A549 (cell line): ENCODE measurements around the gene SYT2. TPM values are rescaled to one million over a fixed set of nuclear protein-coding genes. Genes with fewer than 3 reads are reported as not detected.

Source experiments
- ATAC-seq, 2 experiments: fragments of 200-7000 bp in 1 of 2; fragments of >200 bp in 1 of 2; cut with Nextera tagmentation in 1 of 2; cut with Tn5 transposase in 1 of 2; 3 replicates each; pipeline versions ENCODE4 v1.8.0 to v1.9.1; 2018 to 2020; ENCODE audit warnings: mild to moderate bottlenecking in 1 of 2, moderate library complexity in 1 of 2
- CTCF ChIA-PET: fragments of 300-600 bp; sonication (Branson Sonifier 250); formaldehyde crosslinking; extraction: SDS; loops from one replicate; lab custom pipeline; 2021; ENCODE audit warnings: antibody characterized with exemption, inconsistent platforms; lab: Yijun Ruan, JAX
- POLR2A ChIA-PET: fragments of 350-600 bp; formaldehyde crosslinking; extraction: SDS; loops from one replicate; lab custom pipeline; 2021; ENCODE audit warnings: antibody characterized with exemption, inconsistent platforms; lab: Yijun Ruan, JAX
- DNase-seq, 2 experiments: peaks; one replicate each; pipeline versions ENCODE4 v3.0.0 to v3.0.0-alpha.2; 2011 to 2016; ENCODE audit warnings: low read depth in 1 of 2, low spot score in 1 of 2
- FAIRE-seq: peaks from 2 replicates; lab custom pipeline; 2011; peaks lifted over from hg19 to GRCh38; lab: Jason Lieb, UNC
- H3K27ac ChIP-seq, 2 experiments: fragments of >200 bp; sonication (Bioruptor Twin); formaldehyde crosslinking; 3 replicates each; pipeline ENCODE4 v1.5.1; 2016 to 2017
- H3K4me1 ChIP-seq: fragments of >200 bp; sonication (Bioruptor Twin); formaldehyde crosslinking; 3 replicates; pipeline ENCODE4 v1.6.1; 2016
- H3K4me2 ChIP-seq: fragments of >200 bp; sonication (Bioruptor Twin); formaldehyde crosslinking; 3 replicates; pipeline ENCODE4 v1.6.1; 2016
- H3K4me3 ChIP-seq: fragments of >200 bp; sonication (Bioruptor Twin); formaldehyde crosslinking; 3 replicates; pipeline ENCODE4 v1.5.1; 2016
- H3K9me3 ChIP-seq: fragments of >200 bp; sonication (Bioruptor Twin); formaldehyde crosslinking; 3 replicates; pipeline ENCODE4 v1.6.1; 2016
- CHD4 ChIP-seq: fragments of 200-600 bp; sonication (generic); IDR thresholded peaks from 2 replicates; pipeline ENCODE4 v1.6.1; 2016; ENCODE audit warnings: antibody characterized with exemption, mild to moderate bottlenecking, borderline replicate concordance
- CTCF ChIP-seq: fragments of >200 bp; sonication (Bioruptor Twin); formaldehyde crosslinking; IDR thresholded peaks from 3 replicates; pipeline ENCODE4 v1.5.1; 2016
- EHF ChIP-seq: fragments of 250-450 bp; sonication (Bioruptor Pico); IDR thresholded peaks from 2 replicates; pipeline ENCODE4 v1.5.0; 2020; ENCODE audit warnings: mild to moderate bottlenecking
- ELK1 ChIP-seq: fragments of 150-350 bp; IDR thresholded peaks from 2 replicates; pipeline ENCODE4 v1.6.1; 2014; ENCODE audit warnings: low read depth, mild to moderate bottlenecking, low read length
- EP300 ChIP-seq, 2 experiments: fragments of >200 bp; sonication (Bioruptor Twin); formaldehyde crosslinking; IDR thresholded peaks; 2 replicates in 1 of 2; 3 replicates in 1 of 2; pipeline ENCODE4 v1.6.1; 2016 to 2017
- FOSB ChIP-seq: fragments of 250-450 bp; sonication (Bioruptor Pico); IDR thresholded peaks from 2 replicates; pipeline ENCODE4 v1.5.0; 2020; ENCODE audit warnings: mild to moderate bottlenecking, moderate library complexity
- FOSL2 ChIP-seq, 2 experiments: fragments of 450-650 bp in 1 of 2; fragments of >200 bp in 1 of 2; sonication (Bioruptor Twin) in 1 of 2; formaldehyde crosslinking; IDR thresholded peaks; 2 replicates each; pipeline versions ENCODE4 v1.5.0 to v1.6.1; 2016 to 2020; ENCODE audit warnings: mild to moderate bottlenecking in 1 of 2, moderate library complexity in 1 of 2
- FOXS1 ChIP-seq: fragments of 250-450 bp; sonication (Bioruptor Pico); IDR thresholded peaks from 2 replicates; pipeline ENCODE4 v1.5.0; 2020; ENCODE audit warnings: mild to moderate bottlenecking, moderate library complexity
- GATA3 ChIP-seq: IDR thresholded peaks from 2 replicates; pipeline ENCODE4 v1.6.1; 2012; ENCODE audit warnings: borderline replicate concordance
- HEYL ChIP-seq: fragments of 250-450 bp; sonication (Bioruptor Pico); IDR thresholded peaks from 2 replicates; pipeline ENCODE4 v1.8.0; 2021; ENCODE audit warnings: mild to moderate bottlenecking, moderate library complexity
- JUNB ChIP-seq: fragments of >200 bp; sonication (Bioruptor Twin); formaldehyde crosslinking; IDR thresholded peaks from 2 replicates; pipeline ENCODE4 v1.6.1; 2016
- KDM1A ChIP-seq: fragments of 200-600 bp; sonication (generic); IDR thresholded peaks from 2 replicates; pipeline ENCODE4 v1.6.1; 2016; ENCODE audit warnings: low read depth, mild to moderate bottlenecking
- MAX ChIP-seq: IDR thresholded peaks from 2 replicates; pipeline ENCODE4 v1.6.1; 2012
- MYC ChIP-seq: IDR thresholded peaks from 2 replicates; pipeline ENCODE4 v1.6.1; 2012; ENCODE audit warnings: mild to moderate bottlenecking, inconsistent platforms, low read length, improper control_type of control experiment, borderline replicate concordance
- NFE2L2 ChIP-seq: fragments of 150-350 bp; conservative IDR thresholded peaks from 2 replicates; pipeline ENCODE4 v1.6.1; 2014; ENCODE audit warnings: low read length
- POLR2AphosphoS2 ChIP-seq: conservative IDR thresholded peaks from 2 replicates; pipeline ENCODE4 v1.6.1; 2012; ENCODE audit warnings: low read length, improper control_type of control experiment, inconsistent platforms
- RAD21 ChIP-seq, 2 experiments: fragments of >200 bp in 1 of 2; sonication (Bioruptor Twin) in 1 of 2; formaldehyde crosslinking in 1 of 2; IDR thresholded peaks in 1 of 2; conservative IDR thresholded peaks in 1 of 2; 2 replicates in 1 of 2; 3 replicates in 1 of 2; pipeline ENCODE4 v1.6.1; 2012 to 2018; ENCODE audit warnings: inconsistent platforms in 1 of 2
- RARB ChIP-seq: fragments of 250-450 bp; sonication (Bioruptor Pico); IDR thresholded peaks from 2 replicates; pipeline ENCODE4 v1.8.0; 2021; ENCODE audit warnings: mild to moderate bottlenecking, moderate library complexity
- ZFP36 ChIP-seq: fragments of 450-650 bp; IDR thresholded peaks from 2 replicates; pipeline ENCODE4 v1.6.1; 2014; ENCODE audit warnings: borderline replicate concordance; ENCODE audit not compliant: partially characterized antibody
- ZNF302 ChIP-seq: fragments of 250-450 bp; sonication (Bioruptor Pico); IDR thresholded peaks from 2 replicates; pipeline ENCODE4 v1.9.0; 2021; ENCODE audit warnings: inconsistent platforms, mild to moderate bottlenecking, moderate library complexity
- WGBS: methylation state at CpG from one replicate; pipeline ENCODE4 v1.1.6; 2017; ENCODE audit errors: missing lambda C conversion rate; 5-methylcytosine and 5-hydroxymethylcytosine counted together
- polyA plus RNA-seq, 4 experiments: library from polyadenylated mRNA; depleted of rRNA in 3 of 4; stranded (reverse); fragments of >200 nt; fragmentation: RNase III in 1 of 4; extraction: RNeasy Plus Mini Kit Qiagen cat#74134 plus additional on column Dnase treatment in 1 of 4; gene quantifications; 2 replicates in 3 of 4; 3 replicates in 1 of 4; pipeline ENCODE4 v1.2.3, GENCODE V29; 2011 to 2017

The SYT2 gene
- polyA plus RNA-seq, 2 of the 4 experiments (the other 2 are of a cell fraction) = 0.03 to 0.04 TPM

GRCh38 chr1:202663131-202663530, 47.1 kb downstream of the SYT2 start:
- FAIRE-seq (no peak), DNase-seq (no peak), ATAC-seq (no peak)
- no peaks in the 10 kb centered on the region for H3K9me3 ChIP-seq
- 50% methylated on average over 10 of the region's 10 CpGs for WGBS
- no peak overlapping the region for H3K4me3 ChIP-seq
- TF ChIP-seq CHD4 (no peak), JUNB (no peak), RARB (CRISPR knock-in tag) (no peak), MYC (no peak), POLR2AphosphoS2 (no peak), FOSB (CRISPR knock-in tag) (no peak), ELK1 (no peak), NFE2L2 (no peak)
- H3K4me1 ChIP-seq = no peaks in the 10 kb centered on the region
- no peak overlapping the region for H3K4me2 ChIP-seq
- ChIA-PET POLR2A (no interaction called here), CTCF (no interaction called here)
- no peak overlapping the region for H3K27ac ChIP-seq

- H3K4me3 ChIP-seq = no peak overlapping the region
- H3K9me3 ChIP-seq = no peaks in the 10 kb centered on the region
- no peak for FAIRE-seq
- no peak for DNase-seq
- H3K4me2 ChIP-seq = no peak overlapping the region
- ChIA-PET POLR2A (no interaction called here), CTCF (interaction anchor here (0.9 to 4.8 kb wide), 3 partner anchors 9 to 57 kb away, joined by 4 to 31 read pairs (median 29); no protein-coding TSS in a partner anchor)
- 11% methylated on average over 5 of the region's 5 CpGs for WGBS
- H3K27ac ChIP-seq = no peak overlapping the region
- no peak for ATAC-seq
- TF ChIP-seq ZFP36 = no peak
- TF ChIP-seq EHF (CRISPR knock-in tag) = no peak
- no peak for TF ChIP-seq HEYL
- TF ChIP-seq GATA3 = no peak
- TF ChIP-seq MAX = no peak
- TF ChIP-seq ZNF302 (CRISPR knock-in tag) = no peak
- no peak for TF ChIP-seq MYC
- TF ChIP-seq FOXS1 (CRISPR knock-in tag) = no peak
- no peak for TF ChIP-seq KDM1A
- no peaks in the 10 kb centered on the region for H3K4me1 ChIP-seq
These were observed 48.2 kb downstream of the SYT2 start for GRCh38 chr1:202662081-202662480.

- no peak for TF ChIP-seq FOSL2 (IDR thresholded peaks at IDR 0.05)
- no peak for TF ChIP-seq FOSL2 (CRISPR knock-in tag; IDR thresholded peaks at IDR 0.05)
- peak in 1 of 2 experiments; percentile 37; a peak in 2 of 5 replicates for TF ChIP-seq RAD21 (conservative IDR thresholded peaks at IDR 0.05 in 1 of 2, IDR thresholded peaks at IDR 0.05 in 1 of 2)
- TF ChIP-seq EP300 (IDR thresholded peaks at IDR 0.05) = no peak
- TF ChIP-seq CTCF = peak; percentile 2; the same call in 1 of the 3 replicates
- no peak for TF ChIP-seq NFE2L2
- no peaks in the 10 kb centered on the region for H3K9me3 ChIP-seq
- POLR2A ChIA-PET = no interaction called here
- no peaks in the 10 kb centered on the region for H3K4me1 ChIP-seq
- no peak overlapping the region for H3K4me2 ChIP-seq
- no peak overlapping the region for H3K27ac ChIP-seq
- no peak for FAIRE-seq
- CTCF ChIA-PET = interaction anchor here (0.6 to 4.8 kb wide), 8 partner anchors 9 to 84 kb away, joined by 3 to 31 read pairs (median 10); no protein-coding TSS in a partner anchor
- peak; percentile 31 to 53 for DNase-seq
- WGBS = 40% methylated on average over 13 of the region's 13 CpGs
- peak; percentile 61 to 79; a peak in 5 of 6 replicates for ATAC-seq
- H3K4me3 ChIP-seq = no peak overlapping the region
These were observed 49.0 kb downstream of the SYT2 start for GRCh38 chr1:202661136-202661845.
